Measurements from ENCODE around the gene SLC12A3.

The SLC12A3 gene

GRCh38 chr16:56833243-56833970 lies 31.6 kb upstream of the SLC12A3 start:
- H3K27ac ChIP-seq (ENCODE audit: low read depth, low read length) = no peak overlapping the region
- no peaks in the 10 kb centered on the region for H3K4me1 ChIP-seq (ENCODE audit: control insufficient read depth, insufficient read depth, low read length)
- H3K36me3 ChIP-seq (ENCODE audit: control insufficient read depth, insufficient read depth, low read length) = peaks cover 93% of the 10 kb centered on the region
- H3K27me3 ChIP-seq (ENCODE audit: control insufficient read depth, insufficient read depth, low read length) = no peaks in the 10 kb centered on the region
- H3K9ac ChIP-seq (ENCODE audit: low read depth, low read length) = no peak overlapping the region
- no peak overlapping the region for H3K4me3 ChIP-seq (ENCODE audit: low read depth, low read length)
- H3K9me3 ChIP-seq (ENCODE audit: control insufficient read depth, insufficient read depth, low read length) = no peaks in the 10 kb centered on the region

- Histone ChIP-seq H3K9ac (ENCODE audit: low read depth, low read length) (no peak overlapping the region), H3K4me1 (ENCODE audit: control insufficient read depth, insufficient read depth, low read length) (no peaks in the 10 kb centered on the region), H3K4me3 (ENCODE audit: low read depth, low read length) (no peak overlapping the region), H3K9me3 (ENCODE audit: control insufficient read depth, insufficient read depth, low read length) (no peaks in the 10 kb centered on the region), H3K36me3 (ENCODE audit: control insufficient read depth, insufficient read depth, low read length) (peaks cover 91% of the 10 kb centered on the region), H3K27me3 (ENCODE audit: control insufficient read depth, insufficient read depth, low read length) (no peaks in the 10 kb centered on the region), H3K27ac (ENCODE audit: low read depth, low read length) (no peak overlapping the region)
Observed at GRCh38 chr16:56835320-56835719, 29.7 kb upstream of the SLC12A3 start.

GRCh38 chr16:56836410-56837230 lies 28.4 kb upstream of the SLC12A3 start:
- Histone ChIP-seq H3K27me3 (ENCODE audit: control insufficient read depth, insufficient read depth, low read length) (no peaks in the 10 kb centered on the region), H3K9ac (ENCODE audit: low read depth, low read length) (no peak overlapping the region), H3K9me3 (ENCODE audit: control insufficient read depth, insufficient read depth, low read length) (no peaks in the 10 kb centered on the region), H3K4me1 (ENCODE audit: control insufficient read depth, insufficient read depth, low read length) (no peaks in the 10 kb centered on the region), H3K36me3 (ENCODE audit: control insufficient read depth, insufficient read depth, low read length) (peaks cover 93% of the 10 kb centered on the region), H3K27ac (ENCODE audit: low read depth, low read length) (no peak overlapping the region), H3K4me3 (ENCODE audit: low read depth, low read length) (no peak overlapping the region)

- Histone ChIP-seq H3K4me3 (ENCODE audit: low read depth, low read length) (no peak overlapping the region), H3K9ac (ENCODE audit: low read depth, low read length) (no peak overlapping the region), H3K27me3 (ENCODE audit: control insufficient read depth, insufficient read depth, low read length) (no peaks in the 10 kb centered on the region), H3K36me3 (ENCODE audit: control insufficient read depth, insufficient read depth, low read length) (peaks cover 93% of the 10 kb centered on the region), H3K4me1 (ENCODE audit: control insufficient read depth, insufficient read depth, low read length) (no peaks in the 10 kb centered on the region), H3K9me3 (ENCODE audit: control insufficient read depth, insufficient read depth, low read length) (no peaks in the 10 kb centered on the region), H3K27ac (ENCODE audit: low read depth, low read length) (no peak overlapping the region)
Observed at GRCh38 chr16:56838622-56839337, 26.2 kb upstream of the SLC12A3 start.

GRCh38 chr16:56841233-56841632 lies 23.8 kb upstream of the SLC12A3 start:
- Histone ChIP-seq H3K4me1 (ENCODE audit: control insufficient read depth, insufficient read depth, low read length) (no peaks in the 10 kb centered on the region), H3K27ac (ENCODE audit: low read depth, low read length) (no peak overlapping the region), H3K4me3 (ENCODE audit: low read depth, low read length) (no peak overlapping the region), H3K9ac (ENCODE audit: low read depth, low read length) (no peak overlapping the region), H3K9me3 (ENCODE audit: control insufficient read depth, insufficient read depth, low read length) (no peaks in the 10 kb centered on the region), H3K27me3 (ENCODE audit: control insufficient read depth, insufficient read depth, low read length) (no peaks in the 10 kb centered on the region), H3K36me3 (ENCODE audit: control insufficient read depth, insufficient read depth, low read length) (peaks cover 89% of the 10 kb centered on the region)

- no peaks in the 10 kb centered on the region for H3K27me3 ChIP-seq (ENCODE audit: control insufficient read depth, insufficient read depth, low read length)
Observed at GRCh38 chr16:56841659-56842058, 23.3 kb upstream of the SLC12A3 start.

GRCh38 chr16:56842133-56842532 lies 22.9 kb upstream of the SLC12A3 start:
- no peak overlapping the region for H3K27ac ChIP-seq (ENCODE audit: low read depth, low read length)
- H3K27me3 ChIP-seq (ENCODE audit: control insufficient read depth, insufficient read depth, low read length) = no peaks in the 10 kb centered on the region
- H3K9ac ChIP-seq (ENCODE audit: low read depth, low read length) = no peak overlapping the region
- H3K4me3 ChIP-seq (ENCODE audit: low read depth, low read length) = no peak overlapping the region
- no peaks in the 10 kb centered on the region for H3K4me1 ChIP-seq (ENCODE audit: control insufficient read depth, insufficient read depth, low read length)
- H3K9me3 ChIP-seq (ENCODE audit: control insufficient read depth, insufficient read depth, low read length) = no peaks in the 10 kb centered on the region
- H3K36me3 ChIP-seq (ENCODE audit: control insufficient read depth, insufficient read depth, low read length) = peaks cover 80% of the 10 kb centered on the region

More at GRCh38 chr16:56841659-56842058, 23.3 kb upstream of the SLC12A3 start:
- no peak overlapping the region for H3K4me3 ChIP-seq (ENCODE audit: low read depth, low read length)
- H3K4me1 ChIP-seq (ENCODE audit: control insufficient read depth, insufficient read depth, low read length) = no peaks in the 10 kb centered on the region
- no peak overlapping the region for H3K9ac ChIP-seq (ENCODE audit: low read depth, low read length)
- H3K9me3 ChIP-seq (ENCODE audit: control insufficient read depth, insufficient read depth, low read length) = no peaks in the 10 kb centered on the region
- H3K36me3 ChIP-seq (ENCODE audit: control insufficient read depth, insufficient read depth, low read length) = peaks cover 85% of the 10 kb centered on the region
- no peak overlapping the region for H3K27ac ChIP-seq (ENCODE audit: low read depth, low read length)

GRCh38 chr16:56844056-56844455 lies 21.0 kb upstream of the SLC12A3 start:
- H3K9ac ChIP-seq (ENCODE audit: low read depth, low read length) = no peak overlapping the region
- no peaks in the 10 kb centered on the region for H3K9me3 ChIP-seq (ENCODE audit: control insufficient read depth, insufficient read depth, low read length)
- H3K27ac ChIP-seq (ENCODE audit: low read depth, low read length) = no peak overlapping the region
- H3K36me3 ChIP-seq (ENCODE audit: control insufficient read depth, insufficient read depth, low read length) = peaks cover 61% of the 10 kb centered on the region
- H3K4me3 ChIP-seq (ENCODE audit: low read depth, low read length) = no peak overlapping the region
- H3K4me1 ChIP-seq (ENCODE audit: control insufficient read depth, insufficient read depth, low read length) = 0 out of 2 replicates have a peak, but pooled peaks cover 3% of the 10 kb centered on the region
- no peaks in the 10 kb centered on the region for H3K27me3 ChIP-seq (ENCODE audit: control insufficient read depth, insufficient read depth, low read length)

- Histone ChIP-seq H3K9ac (ENCODE audit: low read depth, low read length) (no peak overlapping the region), H3K27ac (ENCODE audit: low read depth, low read length) (no peak overlapping the region), H3K36me3 (ENCODE audit: control insufficient read depth, insufficient read depth, low read length) (peaks cover 32% of the 10 kb centered on the region), H3K4me1 (ENCODE audit: control insufficient read depth, insufficient read depth, low read length) (peaks cover 12% of the 10 kb centered on the region; the same call in 1 of the 2 replicates), H3K9me3 (ENCODE audit: control insufficient read depth, insufficient read depth, low read length) (no peaks in the 10 kb centered on the region), H3K27me3 (ENCODE audit: control insufficient read depth, insufficient read depth, low read length) (no peaks in the 10 kb centered on the region), H3K4me3 (ENCODE audit: low read depth, low read length) (no peak overlapping the region)
Observed at GRCh38 chr16:56847173-56847910, 17.7 kb upstream of the SLC12A3 start.

GRCh38 chr16:56848029-56848936 lies 16.7 kb upstream of the SLC12A3 start:
- no peak overlapping the region for H3K9ac ChIP-seq (ENCODE audit: low read depth, low read length)
- H3K4me3 ChIP-seq (ENCODE audit: low read depth, low read length) = no peak overlapping the region
- H3K9me3 ChIP-seq (ENCODE audit: control insufficient read depth, insufficient read depth, low read length) = no peaks in the 10 kb centered on the region
- no peak overlapping the region for H3K27ac ChIP-seq (ENCODE audit: low read depth, low read length)
- no peaks in the 10 kb centered on the region for H3K27me3 ChIP-seq (ENCODE audit: control insufficient read depth, insufficient read depth, low read length)
- peaks cover 22% of the 10 kb centered on the region for H3K36me3 ChIP-seq (ENCODE audit: control insufficient read depth, insufficient read depth, low read length)
- H3K4me1 ChIP-seq (ENCODE audit: control insufficient read depth, insufficient read depth, low read length) = peaks cover 12% of the 10 kb centered on the region; the same call in 1 of the 2 replicates

All from HUES48 (cell line).